ENCODE measurements around the gene PABPN1. TPM values are rescaled to one million over a fixed set of nuclear protein-coding genes. Genes with fewer than 3 reads are reported as not detected.
A peak's percentile ranks its signal among the peaks of the same experiment; 100 is the strongest.
"Not testable (repeated sequence)": the region's sequence is repeated elsewhere in the genome, so short reads cannot be mapped to it uniquely, and the experiment has no call there.

The PABPN1 gene
- total and polyA plus RNA-seq, 8 donors = 32.6 to 166 (median 53.4) TPM

GRCh38 chr14:23323838-23324454 lies 2.7 kb downstream of the PABPN1 start:
- peak in 1 of 6 donors; percentile 30 for DNase-seq
- intact Hi-C loops (cut with DNase I) = no loop called here
- Histone ChIP-seq H3K4me3 (no peak overlapping the region), H3K27me3 (no peaks in the 10 kb centered on the region), H3K36me3 (peaks cover 0 to 26% (median 13%) of the 10 kb centered on the region in 3 donors), H3K4me1 (peaks cover 4 to 20% (median 9%) of the 10 kb centered on the region in 3 donors), H3K9me3 (no peaks in the 10 kb centered on the region), H3K27ac (no peak overlapping the region)
- ATAC-seq = no peak
- TF ChIP-seq CTCF (IDR thresholded peaks at IDR 0.05) = no peak
- no peak for FAIRE-seq
- 82 to 85% methylated on average over 18 of the region's 18 CpGs for WGBS, 2 donors

- DNase-seq (no peak), ATAC-seq (no peak), FAIRE-seq (no peak)
- H3K9me3 ChIP-seq = no peaks in the 10 kb centered on the region
- TF ChIP-seq CTCF (IDR thresholded peaks at IDR 0.05) = no peak
- no peaks in the 10 kb centered on the region for H3K27me3 ChIP-seq
- peaks cover 0 to 26% (median 13%) of the 10 kb centered on the region in 3 donors for H3K36me3 ChIP-seq
- WGBS, 2 donors = 88 to 91% methylated on average over 2 of the region's 2 CpGs
- no peak overlapping the region for H3K27ac ChIP-seq
- no peak overlapping the region for H3K4me3 ChIP-seq
- intact Hi-C loops (cut with DNase I) = no loop called here
- H3K4me1 ChIP-seq = peaks cover 4 to 20% (median 9%) of the 10 kb centered on the region in 3 donors
Measured at GRCh38 chr14:23324455-23324846, 3.2 kb downstream of the PABPN1 start.

- 83 to 86% methylated on average over 7 of the region's 7 CpGs for WGBS, 2 donors
- TF ChIP-seq CTCF (IDR thresholded peaks at IDR 0.05) = no peak
- intact Hi-C loops (cut with DNase I) = loop anchor here in 1 of 3 donors (5.0 kb wide), 2 partner anchors 52 to 142 kb away; partner anchors contain the start of genes CMTM5 and NGDN
- Histone ChIP-seq H3K27ac (no peak overlapping the region), H3K9me3 (no peaks in the 10 kb centered on the region), H3K27me3 (no peaks in the 10 kb centered on the region), H3K4me3 (no peak overlapping the region), H3K4me1 (peaks cover 4 to 20% (median 9%) of the 10 kb centered on the region in 3 donors), H3K36me3 (peaks cover 0 to 26% (median 13%) of the 10 kb centered on the region in 3 donors)
- no peak for DNase-seq
- FAIRE-seq = no peak
- ATAC-seq = no peak
Measured at GRCh38 chr14:23324993-23325392, 3.7 kb downstream of the PABPN1 start.

GRCh38 chr14:23325746-23326145 lies 4.5 kb downstream of the PABPN1 start:
- H3K4me3 ChIP-seq, DNase-seq, H3K27ac ChIP-seq, H3K9me3 ChIP-seq, FAIRE-seq, ATAC-seq, H3K27me3 ChIP-seq: not testable (repeated sequence)
- WGBS, 2 donors = 96 to 100% methylated on average over 5 of the region's 5 CpGs
- peaks cover 0 to 16% (median 9%) of the 10 kb centered on the region in 3 donors for H3K4me1 ChIP-seq
- intact Hi-C loops (cut with DNase I) = loop anchor here in 1 of 3 donors (5.0 kb wide), 2 partner anchors 52 to 142 kb away; partner anchors contain the start of genes CMTM5 and NGDN
- peaks cover 0 to 26% (median 13%) of the 10 kb centered on the region in 3 donors for H3K36me3 ChIP-seq

- intact Hi-C loops (cut with DNase I) = loop anchor here in 1 of 3 donors (5.0 kb wide), 2 partner anchors 51 to 141 kb away; partner anchors contain the start of genes CMTM5 and NGDN
- WGBS, 2 donors = 67% methylated on average over 13 of the region's 13 CpGs
- TF ChIP-seq CTCF (IDR thresholded peaks at IDR 0.05) = no peak
- DNase-seq (no peak), FAIRE-seq (no peak), ATAC-seq (no peak)
- no peaks in the 10 kb centered on the region for H3K9me3 ChIP-seq
- peaks cover 0 to 26% (median 13%) of the 10 kb centered on the region in 3 donors for H3K36me3 ChIP-seq
- no peak overlapping the region for H3K4me3 ChIP-seq
- H3K4me1 ChIP-seq = peaks cover 0 to 16% (median 9%) of the 10 kb centered on the region in 3 donors
- H3K27me3 ChIP-seq = no peaks in the 10 kb centered on the region
- H3K27ac ChIP-seq = no peak overlapping the region
Measured at GRCh38 chr14:23326491-23327332, 5.5 kb downstream of the PABPN1 start.
